ENCODE results near the gene EOMES. TPM values are rescaled to one million over a fixed set of nuclear protein-coding genes. Genes with fewer than 3 reads are reported as not detected.

Gene EOMES
- total RNA-seq, 4 donors from 2014 or later, result 0.22 to 1.7 (median 0.69) TPM

DNA sequence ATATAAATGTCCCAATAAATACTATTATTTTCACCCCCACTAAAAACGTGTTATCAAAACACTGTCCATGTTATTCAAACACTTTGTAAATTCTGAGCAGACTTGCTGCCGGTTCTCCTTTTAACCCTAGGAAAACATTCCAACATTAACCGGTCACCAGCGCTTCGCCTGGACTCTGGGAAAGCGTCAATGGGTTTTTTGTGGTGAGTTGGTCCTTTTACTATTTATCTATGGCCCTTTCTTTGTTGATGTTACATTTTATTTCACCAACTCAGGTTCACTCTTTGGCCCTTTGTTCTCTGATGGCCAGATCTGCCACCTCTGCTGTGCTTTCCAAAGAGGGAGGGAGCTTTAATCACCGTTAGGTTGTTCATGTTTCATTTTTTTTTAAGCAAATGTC, 4.1 kb upstream of the EOMES start:
- no peak for DNase-seq (ENCODE audit: low spot score in 2 of 2)
- Histone ChIP-seq H3K4me1 (peaks cover 0 to 70% (median 30%) of the 10 kb centered on the region in 4 donors), H3K27me3 (peaks cover 0 to 99% of the 10 kb centered on the region in 2 donors), H3K36me3 (no peaks in the 10 kb centered on the region), H3K9me3 (no peaks in the 10 kb centered on the region), H3K27ac (no peak overlapping the region), H3K4me3 (no peak overlapping the region)
- 11 to 14% methylated on average over 7 of the region's 7 CpGs for WGBS, 2 donors
- TF ChIP-seq POLR2A (IDR thresholded peaks at IDR 0.05) (no peak), EP300 (IDR thresholded peaks at IDR 0.05) (no peak)
- TF ChIP-seq, protein P1, sequence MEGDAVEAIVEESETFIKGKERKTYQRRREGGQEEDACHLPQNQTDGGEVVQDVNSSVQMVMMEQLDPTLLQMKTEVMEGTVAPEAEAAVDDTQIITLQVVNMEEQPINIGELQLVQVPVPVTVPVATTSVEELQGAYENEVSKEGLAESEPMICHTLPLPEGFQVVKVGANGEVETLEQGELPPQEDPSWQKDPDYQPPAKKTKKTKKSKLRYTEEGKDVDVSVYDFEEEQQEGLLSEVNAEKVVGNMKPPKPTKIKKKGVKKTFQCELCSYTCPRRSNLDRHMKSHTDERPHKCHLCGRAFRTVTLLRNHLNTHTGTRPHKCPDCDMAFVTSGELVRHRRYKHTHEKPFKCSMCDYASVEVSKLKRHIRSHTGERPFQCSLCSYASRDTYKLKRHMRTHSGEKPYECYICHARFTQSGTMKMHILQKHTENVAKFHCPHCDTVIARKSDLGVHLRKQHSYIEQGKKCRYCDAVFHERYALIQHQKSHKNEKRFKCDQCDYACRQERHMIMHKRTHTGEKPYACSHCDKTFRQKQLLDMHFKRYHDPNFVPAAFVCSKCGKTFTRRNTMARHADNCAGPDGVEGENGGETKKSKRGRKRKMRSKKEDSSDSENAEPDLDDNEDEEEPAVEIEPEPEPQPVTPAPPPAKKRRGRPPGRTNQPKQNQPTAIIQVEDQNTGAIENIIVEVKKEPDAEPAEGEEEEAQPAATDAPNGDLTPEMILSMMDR (IDR thresholded peaks at IDR 0.05), result no peak

DNA sequence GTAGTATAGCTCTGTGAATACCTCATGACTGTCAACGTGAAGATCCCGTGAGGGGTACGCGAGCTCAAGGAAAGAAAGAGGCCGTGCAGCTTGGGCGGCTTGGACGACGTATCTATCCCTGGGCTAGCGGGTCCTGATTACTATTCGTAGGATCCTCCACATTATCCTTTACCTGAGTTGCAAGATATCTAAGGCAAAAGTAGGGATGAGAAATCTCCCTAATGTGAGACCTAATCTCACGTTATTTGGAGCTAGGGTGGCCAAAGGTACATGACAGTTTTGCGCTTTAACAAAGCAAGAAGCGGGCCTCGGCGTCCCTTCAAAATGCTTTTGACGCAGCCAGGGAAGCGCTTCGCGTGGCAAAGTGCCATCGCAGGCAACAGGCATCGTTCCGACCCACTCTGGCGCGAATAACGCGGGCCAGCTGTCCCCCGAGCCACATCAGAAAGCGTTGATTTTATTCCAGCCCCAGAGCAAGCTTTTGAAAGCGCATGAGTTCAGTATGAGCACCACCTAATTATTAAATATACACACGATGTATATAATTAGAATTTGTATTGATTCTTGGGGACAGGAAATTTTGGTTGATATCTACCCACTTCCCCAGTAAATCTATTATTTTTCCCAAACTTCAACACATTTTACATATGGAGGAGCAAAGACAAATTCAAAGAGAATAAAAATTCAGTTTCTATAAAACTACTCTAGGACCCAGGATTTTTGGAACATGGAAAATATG, 2.5 kb upstream of the EOMES start:
- Histone ChIP-seq H3K4me1 (peaks cover 0 to 62% (median 32%) of the 10 kb centered on the region in 4 donors), H3K9me3 (no peaks in the 10 kb centered on the region), H3K4me3 (no peak overlapping the region), H3K27me3 (peaks cover 0 to 99% of the 10 kb centered on the region in 2 donors), H3K27ac (no peak overlapping the region), H3K36me3 (no peaks in the 10 kb centered on the region)
- 8 to 9% methylated on average over 30 of the region's 30 CpGs for WGBS, 2 donors
- TF ChIP-seq, protein P1 (IDR thresholded peaks at IDR 0.05), result no peak
- TF ChIP-seq POLR2A (IDR thresholded peaks at IDR 0.05), result no peak
- TF ChIP-seq EP300 (IDR thresholded peaks at IDR 0.05), result no peak
- DNase-seq (ENCODE audit: low spot score in 2 of 2), result no peak

DNA sequence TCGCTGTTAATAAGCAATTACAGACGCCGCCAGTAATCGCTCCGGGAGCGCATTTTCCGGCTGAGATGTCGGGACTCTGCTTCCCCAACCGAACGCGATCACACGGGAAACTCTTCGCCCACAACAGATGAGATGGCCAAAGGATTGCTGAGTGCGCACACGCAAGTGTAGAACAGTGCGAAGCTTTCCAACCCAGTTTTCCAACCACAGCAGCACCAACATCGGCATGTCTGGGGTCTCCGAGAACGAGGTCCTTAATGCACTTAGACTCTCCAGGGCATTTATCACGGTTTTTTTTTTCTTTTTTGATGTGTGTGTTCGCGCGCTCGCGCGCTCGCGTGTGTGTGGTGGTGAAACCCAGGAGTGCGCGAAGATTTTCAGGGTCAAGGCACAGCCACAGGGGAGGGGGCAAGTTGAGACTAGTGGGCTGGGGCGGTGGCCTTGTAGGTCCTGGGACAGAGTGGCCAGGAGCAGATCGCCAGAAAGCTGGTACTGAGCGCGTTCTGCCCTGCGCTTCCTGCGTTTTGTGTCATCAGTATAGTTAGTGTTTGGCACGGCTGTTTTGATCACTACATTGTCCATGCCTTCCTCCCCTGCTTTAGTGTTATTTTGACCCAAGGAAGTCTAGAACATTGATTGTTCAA, 1.8 kb upstream of the EOMES start:
- no peak for TF ChIP-seq POLR2A (IDR thresholded peaks at IDR 0.05)
- TF ChIP-seq, protein P1 (IDR thresholded peaks at IDR 0.05), result no peak
- TF ChIP-seq EP300 (IDR thresholded peaks at IDR 0.05), result no peak
- 5% methylated on average over 34 to 37 of the region's 37 CpGs for WGBS, 2 donors
- H3K36me3 ChIP-seq, result no peaks in the 10 kb centered on the region
- H3K4me1 ChIP-seq, result peaks cover 0 to 55% (median 28%) of the 10 kb centered on the region in 4 donors
- no peak for DNase-seq (ENCODE audit: low spot score in 2 of 2)
- H3K27me3 ChIP-seq, result peaks cover 0 to 99% of the 10 kb centered on the region in 2 donors
- H3K4me3 ChIP-seq, result peak overlapping the region in 2 of 4 donors; percentile 23
- no peak overlapping the region for H3K27ac ChIP-seq
- H3K9me3 ChIP-seq, result no peaks in the 10 kb centered on the region

DNA sequence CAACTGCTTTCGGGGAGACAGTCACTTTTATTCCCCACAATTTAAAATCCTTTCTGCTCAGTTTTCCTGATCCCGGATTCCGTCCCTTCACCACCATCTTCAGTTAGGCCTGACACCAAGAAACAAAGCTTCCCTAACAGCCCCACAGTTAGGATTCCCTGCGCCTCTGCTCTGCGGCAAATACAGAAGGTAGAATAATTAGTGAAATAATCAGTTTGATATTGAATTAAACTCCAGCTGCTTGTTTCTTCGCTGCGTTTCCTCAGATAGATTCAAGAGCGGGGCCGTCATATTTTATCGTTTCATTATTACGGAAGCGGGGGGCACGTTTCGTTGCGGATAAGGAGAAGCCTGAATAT, 1.3 kb upstream of the EOMES start:
- H3K4me3 ChIP-seq, result peak overlapping the region in 3 of 4 donors; percentile 4 to 23 (median 23)
- peaks cover 0 to 50% (median 23%) of the 10 kb centered on the region in 4 donors for H3K4me1 ChIP-seq
- no peak overlapping the region for H3K27ac ChIP-seq
- no peaks in the 10 kb centered on the region for H3K9me3 ChIP-seq
- WGBS, 2 donors, result 4 to 5% methylated on average over 15 of the region's 15 CpGs
- peaks cover 0 to 99% of the 10 kb centered on the region in 2 donors for H3K27me3 ChIP-seq
- TF ChIP-seq POLR2A (IDR thresholded peaks at IDR 0.05), result no peak
- TF ChIP-seq EP300 (IDR thresholded peaks at IDR 0.05), result no peak
- TF ChIP-seq, protein P1 (IDR thresholded peaks at IDR 0.05), result no peak
- H3K36me3 ChIP-seq, result no peaks in the 10 kb centered on the region
- no peak for DNase-seq (ENCODE audit: low spot score in 2 of 2)

DNA sequence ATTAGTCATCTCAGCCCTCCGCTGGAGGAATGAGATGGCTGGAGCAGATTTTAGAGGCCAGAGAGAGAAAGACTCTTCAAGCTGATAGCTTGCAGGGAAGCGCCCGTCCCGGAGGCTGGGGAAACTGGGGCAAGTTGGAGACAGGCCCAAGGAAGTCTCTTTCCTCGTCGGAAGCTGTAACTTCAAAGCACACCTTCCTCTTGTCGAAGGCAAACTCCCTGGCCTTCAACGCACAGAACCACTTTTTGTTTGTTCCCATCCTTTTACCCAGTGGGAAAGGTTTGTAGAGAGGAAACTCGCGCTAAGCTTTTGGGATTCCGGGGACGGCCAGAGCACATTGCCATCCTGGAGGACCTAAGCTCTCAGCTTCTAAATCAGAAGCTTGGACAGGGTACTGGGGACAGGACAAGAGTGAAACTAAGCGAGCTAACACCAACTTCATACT, 900 bp upstream of the EOMES start:
- H3K9me3 ChIP-seq, result no peaks in the 10 kb centered on the region
- TF ChIP-seq POLR2A (IDR thresholded peaks at IDR 0.05) (no peak), EP300 (IDR thresholded peaks at IDR 0.05) (no peak)
- TF ChIP-seq, protein P1 (IDR thresholded peaks at IDR 0.05), result no peak
- no peak overlapping the region for H3K27ac ChIP-seq
- DNase-seq (ENCODE audit: low spot score in 2 of 2), result no peak
- H3K4me3 ChIP-seq, result peak overlapping the region in 3 of 4 donors; percentile 4 to 23 (median 23)
- peaks cover 0 to 46% (median 20%) of the 10 kb centered on the region in 4 donors for H3K4me1 ChIP-seq
- H3K36me3 ChIP-seq, result no peaks in the 10 kb centered on the region
- peaks cover 0 to 98% of the 10 kb centered on the region in 2 donors for H3K27me3 ChIP-seq
- 3 to 4% methylated on average over 13 of the region's 13 CpGs for WGBS, 2 donors
